ENCODE results near the gene C1orf105.

C1orf105 gene

GRCh38 chr1:172397221-172397620, 23.3 kb upstream of the C1orf105 start:
- DNase-seq (ENCODE audit: low read depth): no peak

GRCh38 chr1:172397633-172398032, 22.9 kb upstream of the C1orf105 start:
- DNase-seq (ENCODE audit: low read depth): no peak

GRCh38 chr1:172398193-172398592, 22.3 kb upstream of the C1orf105 start:
- DNase-seq (ENCODE audit: low read depth): no peak

GRCh38 chr1:172398970-172399755, 21.3 kb upstream of the C1orf105 start:
- DNase-seq (ENCODE audit: low read depth): no peak

DNA sequence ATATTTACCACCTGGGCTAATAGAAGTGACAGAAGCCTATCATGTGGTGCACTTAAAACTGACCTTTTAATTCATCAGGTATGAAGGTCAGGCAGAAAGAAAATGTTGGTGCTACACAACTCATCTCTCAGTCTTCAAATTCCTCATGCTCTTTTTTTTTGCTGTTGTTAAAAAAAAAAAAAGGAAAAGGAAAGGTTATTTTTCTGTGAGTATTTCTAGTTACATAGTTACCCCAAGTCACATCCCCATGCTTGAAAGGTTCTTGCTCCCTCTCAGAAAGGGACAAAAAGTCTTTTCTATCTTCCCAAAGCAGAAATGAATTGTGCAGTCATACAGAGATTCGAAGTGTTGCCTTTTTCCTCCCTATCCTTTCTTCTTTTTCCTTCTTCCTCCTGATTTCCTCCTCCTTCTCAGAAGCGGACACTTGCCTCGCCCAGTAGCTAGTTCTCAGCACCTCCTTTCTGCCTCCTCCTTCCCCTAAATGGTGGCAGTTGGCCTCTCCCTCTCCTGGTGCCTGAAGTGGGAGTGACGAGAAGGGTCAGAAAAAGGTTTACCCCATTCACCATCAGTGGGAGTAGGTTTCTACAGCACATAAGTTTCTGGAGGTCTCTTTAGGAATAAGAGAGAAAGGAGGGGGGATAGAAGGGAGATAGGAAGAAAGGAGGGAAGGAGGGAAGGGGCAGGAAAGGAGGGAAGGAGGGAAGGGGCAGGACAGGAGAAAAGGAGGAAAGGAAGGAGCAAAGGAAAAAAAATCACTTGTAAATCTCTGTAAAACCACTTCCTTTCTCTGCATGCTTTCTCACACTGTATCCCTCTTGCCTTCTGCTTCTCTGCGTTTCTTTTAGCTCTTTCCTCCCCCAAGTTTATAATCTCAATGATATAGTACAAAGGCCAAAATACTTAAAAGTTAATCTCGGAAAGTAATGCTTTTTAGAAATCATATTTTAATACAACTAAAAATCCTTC, 20.4 kb upstream of the C1orf105 start:
- DNase-seq (ENCODE audit: low read depth): no peak

GRCh38 chr1:172400722-172401105, 19.8 kb upstream of the C1orf105 start:
- DNase-seq (ENCODE audit: low read depth): no peak

DNA sequence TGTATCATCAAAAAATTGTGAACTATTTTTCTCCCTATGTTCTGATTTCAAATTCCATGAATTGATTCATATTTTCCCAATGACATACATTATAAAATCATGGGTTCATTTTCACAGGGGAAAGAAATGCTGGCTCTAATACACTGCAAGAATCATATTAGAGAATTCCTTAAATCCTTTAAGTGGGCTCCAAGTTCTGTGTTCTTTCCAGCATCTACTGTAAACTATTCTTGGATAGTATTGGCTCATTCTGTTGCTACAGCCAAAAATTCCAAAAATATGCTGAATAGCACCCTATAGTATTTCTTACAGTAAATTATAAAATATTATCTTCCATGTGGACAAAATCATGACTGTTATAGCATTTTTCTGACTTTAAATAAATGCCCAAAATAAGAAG, 19.0 kb upstream of the C1orf105 start:
- DNase-seq (ENCODE audit: low read depth): no peak

DNA sequence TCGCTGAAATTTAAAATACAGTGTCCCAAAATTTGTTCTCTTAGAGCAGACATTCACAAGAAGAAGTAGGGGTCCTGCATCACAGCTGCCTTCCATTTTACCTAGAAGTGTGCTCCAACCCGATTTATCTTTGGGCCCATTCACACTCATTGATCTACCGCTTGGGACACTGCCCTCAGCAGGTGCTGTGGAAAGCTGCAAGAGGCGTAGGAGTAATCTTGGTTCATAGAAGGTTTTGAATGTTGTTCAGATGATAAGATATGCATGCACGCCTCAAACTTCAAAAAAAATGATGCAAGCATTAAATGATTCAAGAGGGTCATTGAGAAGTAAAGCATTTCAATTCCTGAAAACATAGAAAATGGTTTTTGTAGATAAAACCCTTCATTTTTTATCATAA, 18.6 kb upstream of the C1orf105 start:
- DNase-seq (ENCODE audit: low read depth): no peak

GRCh38 chr1:172402878-172403569, 17.5 kb upstream of the C1orf105 start:
- no peak for DNase-seq (ENCODE audit: low read depth)

DNA sequence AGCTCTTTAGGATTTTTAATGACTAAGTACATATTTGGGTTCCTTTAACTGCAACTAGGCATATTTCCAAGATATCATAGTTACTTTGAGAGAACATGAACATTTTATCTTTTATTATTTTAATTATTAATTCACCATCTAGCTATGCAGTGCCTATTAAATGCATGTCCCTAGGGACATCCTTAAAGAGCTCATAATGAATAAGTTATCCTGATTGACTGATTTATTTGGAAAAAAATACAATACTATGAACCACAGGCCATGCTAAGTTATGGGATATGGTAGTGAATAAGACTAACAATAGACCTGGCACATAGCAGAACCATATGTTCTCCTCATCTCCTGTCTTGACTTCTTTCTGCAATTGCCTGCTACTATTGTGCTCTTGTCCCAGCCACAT, 16.4 kb upstream of the C1orf105 start:
- no peak for DNase-seq (ENCODE audit: low read depth)

DNA sequence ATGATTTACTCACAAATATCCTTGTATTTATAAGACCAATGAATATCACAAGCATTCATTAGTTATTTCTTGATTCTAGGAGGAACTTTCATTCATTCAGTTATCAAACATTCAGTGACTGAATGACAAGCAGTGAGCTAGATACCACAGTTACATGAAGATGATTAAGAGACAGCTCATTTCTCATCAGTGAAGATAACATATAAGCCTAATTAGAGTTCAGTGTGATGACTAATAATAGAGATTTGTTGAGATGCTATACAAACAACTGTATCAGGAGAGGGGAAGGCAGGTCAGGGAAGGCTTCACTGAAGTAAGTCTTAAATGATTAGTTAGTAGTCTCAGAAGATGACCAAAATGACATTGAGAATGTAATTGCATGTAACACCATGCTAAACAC, 14.6 kb upstream of the C1orf105 start:
- DNase-seq (ENCODE audit: low read depth): no peak

GRCh38 chr1:172406968-172407367, 13.5 kb upstream of the C1orf105 start:
- DNase-seq (ENCODE audit: low read depth): no peak

GRCh38 chr1:172408958-172409357, 11.5 kb upstream of the C1orf105 start:
- DNase-seq (ENCODE audit: low read depth): no peak

DNA sequence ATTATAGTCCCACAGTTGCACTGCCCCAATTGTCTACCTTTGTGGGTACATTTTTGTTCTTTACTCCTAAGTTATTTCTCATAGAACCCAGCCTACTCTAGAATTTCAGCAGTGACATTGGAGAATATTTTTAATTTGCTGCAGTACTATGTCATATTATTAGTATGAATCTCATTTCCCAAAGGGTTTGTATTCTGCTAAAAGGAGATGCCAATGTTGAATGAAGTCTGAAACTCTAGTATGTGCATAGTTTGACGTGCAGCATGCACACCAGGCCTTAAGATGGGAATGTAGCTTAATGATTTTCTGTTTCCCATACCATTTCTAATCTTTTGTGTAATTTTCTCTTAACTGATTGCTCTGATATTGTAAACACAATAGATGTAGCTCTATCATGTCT, 10.5 kb upstream of the C1orf105 start:
- DNase-seq (ENCODE audit: low read depth): no peak

GRCh38 chr1:172411791-172412338, 8.6 kb upstream of the C1orf105 start:
- no peak for DNase-seq (ENCODE audit: low read depth)

DNA sequence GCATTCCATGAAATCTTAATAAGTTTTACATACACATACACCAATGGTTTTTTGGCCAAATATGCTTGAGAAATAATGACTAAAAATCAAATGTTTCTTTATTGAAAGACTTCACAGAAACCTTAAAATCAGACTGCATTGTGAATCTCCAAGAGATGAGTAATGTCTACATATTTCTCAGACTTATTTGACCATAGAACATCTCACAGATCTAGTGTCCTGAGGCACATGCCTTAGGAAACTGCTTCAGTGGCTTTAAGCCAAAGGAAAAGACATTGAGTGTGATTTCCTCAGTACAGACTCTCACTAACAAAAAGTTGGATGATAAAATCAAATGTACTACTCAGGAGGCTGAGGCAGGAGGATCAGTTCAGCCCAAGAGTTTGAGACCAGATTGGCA, 6.2 kb upstream of the C1orf105 start:
- DNase-seq (ENCODE audit: low read depth): no peak

- no peak for DNase-seq (ENCODE audit: low read depth)
Measured at GRCh38 chr1:172416496-172417035, 3.9 kb upstream of the C1orf105 start.

GRCh38 chr1:172417557-172417956, 2.9 kb upstream of the C1orf105 start:
- no peak for DNase-seq (ENCODE audit: low read depth)

- DNase-seq (ENCODE audit: low read depth): no peak
Measured at GRCh38 chr1:172421974-172422604, 1.6 kb downstream of the C1orf105 start.

DNA sequence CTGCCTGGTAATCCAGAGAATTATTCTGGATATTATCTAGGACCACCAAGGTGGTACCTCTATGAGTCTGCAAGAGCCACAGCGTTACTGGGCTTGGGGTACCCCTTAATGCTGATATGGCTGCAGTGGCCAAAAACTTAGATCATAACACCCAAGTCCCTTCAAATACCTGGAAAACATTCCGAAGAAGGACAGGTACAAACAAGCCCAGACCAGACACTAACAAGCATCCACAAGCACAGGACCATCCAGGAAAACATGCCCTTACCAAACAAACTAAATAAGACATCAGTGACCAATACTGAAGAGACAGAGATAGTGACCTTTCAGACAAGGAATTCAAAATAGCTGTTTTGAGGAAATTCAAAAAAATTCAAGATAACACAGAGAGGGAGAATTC, 2.9 kb downstream of the C1orf105 start:
- no peak for DNase-seq (ENCODE audit: low read depth)

DNA sequence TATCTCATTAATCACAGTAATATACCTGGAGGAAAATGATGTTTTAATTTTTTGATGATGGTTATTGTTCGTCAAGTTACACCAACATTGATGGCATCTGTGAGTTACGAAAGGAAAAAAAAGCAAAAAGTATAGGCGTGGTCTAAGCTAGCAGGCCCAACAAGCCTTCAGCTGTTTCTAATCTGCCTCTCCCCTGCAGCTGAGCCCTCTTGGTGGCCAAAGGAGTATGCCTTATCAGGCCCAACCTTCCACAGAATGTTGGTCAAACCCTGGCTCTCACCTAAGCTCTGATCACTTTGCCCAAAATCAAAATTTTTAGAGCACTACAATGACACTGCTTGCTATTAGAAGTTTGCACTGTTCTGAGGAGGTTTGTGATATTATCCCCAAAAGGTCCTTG, 4.9 kb downstream of the C1orf105 start:
- no peak for DNase-seq (ENCODE audit: low read depth)

GRCh38 chr1:172427191-172427590, 6.7 kb downstream of the C1orf105 start:
- DNase-seq (ENCODE audit: low read depth): no peak
